SK-N-SH treated with all-trans-retinoic acid at 6 μM for 48 hours (cell line): Measurements from ENCODE around the gene HDDC2.

Experiments
- OSR1 ChIP-seq: fragments of 250-450 bp; sonication (Bioruptor Pico); IDR thresholded peaks from 2 replicates; pipeline ENCODE4 v1.8.0; 2022; ENCODE audit warnings: moderate library complexity, mild to moderate bottlenecking, inconsistent platforms
- ZFP30 ChIP-seq: fragments of 450-650 bp; formaldehyde crosslinking; IDR thresholded peaks from 2 replicates; pipeline ENCODE4 v1.5.0; 2022; ENCODE audit warnings: mild to moderate bottlenecking, moderate library complexity
- ZNF8 ChIP-seq: fragments of 450-650 bp; formaldehyde crosslinking; IDR thresholded peaks from 2 replicates; pipeline ENCODE4 v1.5.0; 2020; ENCODE audit warnings: mild to moderate bottlenecking, moderate library complexity

DNA sequence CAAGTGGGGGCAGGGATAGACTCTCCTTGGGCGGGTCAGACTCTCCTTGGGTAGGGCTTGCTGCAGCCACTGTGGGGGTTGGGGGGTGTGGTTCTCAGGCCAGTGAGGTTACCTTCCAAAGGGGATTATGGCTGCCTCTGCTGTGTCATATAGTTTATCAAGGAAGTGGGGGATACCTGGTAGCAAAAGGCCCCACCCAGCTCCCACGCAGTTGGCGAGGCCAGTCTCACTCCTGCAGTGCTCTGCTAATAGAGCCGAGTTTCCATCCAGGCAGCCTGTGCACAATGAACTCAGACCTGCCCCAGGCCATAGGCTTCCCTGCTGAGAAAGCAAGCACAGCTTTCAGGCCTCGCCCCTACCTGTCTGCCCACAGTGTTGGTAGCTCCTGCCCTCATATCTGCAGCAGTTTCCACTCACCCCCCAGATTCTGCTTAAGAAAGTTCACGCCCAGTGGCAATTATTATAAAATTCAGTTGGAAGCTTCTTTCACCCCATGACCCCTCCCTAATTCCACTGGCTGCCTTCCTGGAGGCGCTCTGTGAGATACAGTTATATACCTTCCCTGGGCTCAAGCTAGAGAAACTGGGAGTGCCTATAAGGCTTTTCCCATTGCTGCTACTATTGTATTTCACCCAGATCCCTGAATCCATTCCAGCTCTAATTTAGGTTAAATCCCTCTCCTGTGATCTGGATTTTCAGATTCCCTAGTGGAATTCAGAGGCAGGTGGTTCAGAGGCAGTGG, 56.1 kb downstream of the HDDC2 start:
- no peak for TF ChIP-seq ZFP30
- no peak for TF ChIP-seq OSR1 (CRISPR knock-in tag)
- TF ChIP-seq ZNF8 (CRISPR knock-in tag) = no peak
